CD8-positive, alpha-beta memory T cell (primary cell): ENCODE results near the gene WDTC1. TPM values are rescaled to one million over a fixed set of nuclear protein-coding genes. Genes with fewer than 3 reads are reported as not detected.

Source experiments
- CTCF ChIA-PET: fragments of 350-600 bp; sonication (Branson Sonifier 250); formaldehyde crosslinking; loops from one replicate; lab custom pipeline; 2021; ENCODE audit warnings: antibody characterized with exemption; lab: Charles Lee
- POLR2A ChIA-PET: fragments of 350-600 bp; sonication (Branson Sonifier 250); formaldehyde crosslinking; loops from one replicate; lab custom pipeline; 2021; ENCODE audit warnings: antibody characterized with exemption; lab: Charles Lee
- DNase-seq, 5 donors: peaks; one replicate each; pipeline versions ENCODE4 v3.0.0 to v3.0.0-alpha.2; 2020 to 2022; ENCODE audit warnings: mixed read lengths in 1 of 5
- H3K27ac ChIP-seq: one replicate; pipeline ENCODE4 v1.7.0; 2013; ENCODE audit warnings: low read depth, mild to moderate bottlenecking, low read length, moderate library complexity
- H3K27me3 ChIP-seq: 2 replicates; pipeline ENCODE4 v1.7.0; 2013; ENCODE audit warnings: low read length, mild to moderate bottlenecking; ENCODE audit not compliant: insufficient read depth, poor library complexity, severe bottlenecking
- H3K36me3 ChIP-seq: 2 replicates; pipeline ENCODE4 v1.7.0; 2013; ENCODE audit warnings: mild to moderate bottlenecking, low read length, moderate library complexity; ENCODE audit not compliant: insufficient read depth
- H3K4me1 ChIP-seq: 2 replicates; pipeline ENCODE4 v1.7.0; 2013; ENCODE audit warnings: mild to moderate bottlenecking, low read length, moderate library complexity; ENCODE audit not compliant: insufficient read depth
- H3K4me3 ChIP-seq: 2 replicates; pipeline ENCODE4 v1.7.0; 2013; ENCODE audit warnings: mild to moderate bottlenecking, low read length
- H3K9me3 ChIP-seq: 2 replicates; pipeline ENCODE4 v1.7.0; 2013; ENCODE audit warnings: mild to moderate bottlenecking, low read length
- H3K27ac Mint-ChIP-seq, 8 donors: one replicate each; pipeline ENCODE4 v1.8.0; 2020 to 2021; ENCODE audit warnings: mixed read lengths in 8 of 8, mild to moderate bottlenecking in 6 of 8, inconsistent platforms in 3 of 8, moderate library complexity in 3 of 8
- H3K27me3 Mint-ChIP-seq, 2 donors: one replicate each; pipeline ENCODE4 v1.8.0; 2020 to 2021; ENCODE audit warnings: mixed read lengths in 2 of 2, mild to moderate bottlenecking in 1 of 2, moderate library complexity in 1 of 2
- H3K36me3 Mint-ChIP-seq, 3 donors: one replicate each; pipeline ENCODE4 v1.8.0; 2020 to 2021; ENCODE audit warnings: mixed read lengths in 3 of 3, inconsistent platforms in 1 of 3, mild to moderate bottlenecking in 1 of 3
- H3K4me1 Mint-ChIP-seq, 3 donors: one replicate each; pipeline ENCODE4 v1.8.0; 2020 to 2021; ENCODE audit warnings: mixed read lengths in 3 of 3, inconsistent platforms in 1 of 3, mild to moderate bottlenecking in 1 of 3
- H3K4me3 Mint-ChIP-seq, 7 donors: one replicate each; pipeline ENCODE4 v1.8.0; 2020 to 2021; ENCODE audit warnings: mixed read lengths in 7 of 7, mild to moderate bottlenecking in 6 of 7, moderate library complexity in 4 of 7, inconsistent platforms in 2 of 7
- H3K9me3 Mint-ChIP-seq, 5 donors: one replicate each; pipeline ENCODE4 v1.8.0; 2020 to 2022; ENCODE audit warnings: mixed read lengths in 5 of 5, mild to moderate bottlenecking in 3 of 5, moderate library complexity in 2 of 5, inconsistent platforms in 1 of 5
- polyA plus RNA-seq: library from polyadenylated mRNA; unstranded; fragments of 300-500 nt; fragmentation: Illumina TruSeq; gene quantifications from one replicate; pipeline ENCODE4 v1.2.3, GENCODE V29; 2021
- total RNA-seq, 2 experiments: library from RNA; stranded (reverse); gene quantifications; one replicate each; pipeline ENCODE4 v1.2.3, GENCODE V29; 2021

WDTC1 gene
- total and polyA plus RNA-seq, 3 experiments from 2014 or later, result 8.6 to 22.3 (median 22.2) TPM

DNA sequence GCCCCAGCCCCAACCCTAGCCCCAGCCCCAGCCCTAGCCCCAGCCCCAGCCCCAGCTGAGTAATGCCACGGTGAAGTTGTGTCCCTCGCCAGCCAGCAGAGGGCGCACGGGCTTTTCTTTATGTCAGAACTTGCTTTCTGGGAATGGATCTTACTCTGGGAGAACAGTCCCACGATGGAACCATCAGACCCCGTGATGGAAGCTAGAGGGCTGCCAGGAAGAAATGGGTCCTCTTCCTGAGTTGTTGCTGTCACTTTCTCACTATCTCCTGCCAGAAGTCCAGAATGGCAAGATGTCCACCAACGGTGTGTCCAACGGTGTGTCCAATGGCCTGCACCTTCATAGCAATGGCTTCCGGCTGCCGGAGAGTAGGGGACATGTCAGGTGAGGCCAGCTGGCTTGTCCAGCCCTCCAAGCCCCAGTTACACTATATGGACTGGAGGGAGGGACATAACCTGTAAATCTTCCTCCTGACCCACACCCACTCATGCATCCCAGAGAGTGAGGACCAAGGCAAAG, 62.4 kb downstream of the WDTC1 start:
- no peak overlapping the region for H3K27ac Mint-ChIP-seq
- H3K36me3 ChIP-seq, result peaks cover 22% of the 10 kb centered on the region

DNA sequence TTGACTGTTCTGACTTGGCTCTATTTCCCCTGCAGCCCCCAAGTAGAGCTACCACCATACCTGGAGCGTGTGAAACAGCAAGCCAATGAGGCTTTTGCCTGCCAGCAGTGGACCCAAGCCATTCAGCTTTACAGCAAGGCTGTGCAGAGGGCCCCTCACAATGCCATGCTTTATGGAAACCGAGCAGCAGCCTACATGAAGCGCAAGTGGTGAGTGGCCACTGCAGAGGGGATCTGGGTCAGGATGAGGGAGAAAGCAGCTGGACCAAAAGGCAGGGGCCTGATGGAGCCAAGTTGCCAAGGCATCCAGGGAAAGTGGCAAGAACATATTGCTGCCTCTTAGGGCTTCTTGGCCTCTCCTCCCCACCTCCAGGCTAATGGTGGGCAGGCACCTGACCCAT, 63.5 kb downstream of the WDTC1 start:
- Histone ChIP-seq H3K9me3 (no peaks in the 10 kb centered on the region), H3K4me3 (no peak overlapping the region), H3K27ac (no peak overlapping the region), H3K36me3 (peaks cover 22% of the 10 kb centered on the region), H3K27me3 (no peaks in the 10 kb centered on the region), H3K4me1 (no peaks in the 10 kb centered on the region)
- no peak for DNase-seq
- Mint-ChIP-seq H3K27me3 (no peaks in the 10 kb centered on the region), H3K9me3 (no peaks in the 10 kb centered on the region), H3K4me1 (peaks cover 0 to 6% (median 4%) of the 10 kb centered on the region in 3 donors), H3K4me3 (no peak overlapping the region), H3K36me3 (peaks cover 4 to 90% (median 15%) of the 10 kb centered on the region in 3 donors), H3K27ac (peak overlapping the region in 1 of 8 donors; percentile 19)
- CTCF ChIA-PET, result interaction anchor here (0.6 to 13.6 kb wide), 14 partner anchors 10 to 365 kb away, joined by 3 to 283 read pairs (median 6); partner anchors contain the start of genes CD164L2 and GPR3
- POLR2A ChIA-PET, result interaction anchor here (0.9 kb wide), 1 partner anchor 99 kb away, joined by 3 read pairs; no protein-coding TSS in a partner anchor

More for the DNA sequence above, 62.4 kb downstream of the WDTC1 start:
- Histone ChIP-seq H3K4me1 (no peaks in the 10 kb centered on the region), H3K4me3 (no peak overlapping the region), H3K27me3 (no peaks in the 10 kb centered on the region), H3K9me3 (no peaks in the 10 kb centered on the region), H3K27ac (no peak overlapping the region)
- DNase-seq, result peak; percentile 24 to 75 (median 60)
- no peaks in the 10 kb centered on the region for H3K27me3 Mint-ChIP-seq
- H3K4me1 Mint-ChIP-seq, result peaks cover 0 to 6% (median 4%) of the 10 kb centered on the region in 3 donors
- POLR2A ChIA-PET, result no interaction called here
- no peak overlapping the region for H3K4me3 Mint-ChIP-seq
- CTCF ChIA-PET, result interaction anchor here (0.6 to 13.6 kb wide), 40 partner anchors 8 to 373 kb away, joined by 3 to 283 read pairs (median 4); partner anchors contain the start of genes CD164L2 and GPR3
- no peaks in the 10 kb centered on the region for H3K9me3 Mint-ChIP-seq
- peaks cover 4 to 87% (median 12%) of the 10 kb centered on the region in 3 donors for H3K36me3 Mint-ChIP-seq

GRCh38 chr1:27298632-27299384, 64.4 kb downstream of the WDTC1 start:
- Mint-ChIP-seq H3K36me3 (peaks cover 1 to 93% (median 14%) of the 10 kb centered on the region in 3 donors), H3K4me3 (no peak overlapping the region), H3K27me3 (no peaks in the 10 kb centered on the region), H3K9me3 (no peaks in the 10 kb centered on the region), H3K27ac (no peak overlapping the region), H3K4me1 (peaks cover 0 to 6% (median 4%) of the 10 kb centered on the region in 3 donors)
- no peak for DNase-seq
- H3K4me1 ChIP-seq, result no peaks in the 10 kb centered on the region
- no peak overlapping the region for H3K4me3 ChIP-seq
- ChIA-PET CTCF (interaction anchor here (0.9 to 13.6 kb wide), 14 partner anchors 9 to 364 kb away, joined by 3 to 283 read pairs (median 6); partner anchors contain the start of genes CD164L2 and GPR3), POLR2A (no interaction called here)
- no peak overlapping the region for H3K27ac ChIP-seq
- no peaks in the 10 kb centered on the region for H3K9me3 ChIP-seq
- no peaks in the 10 kb centered on the region for H3K27me3 ChIP-seq
- H3K36me3 ChIP-seq, result peaks cover 22% of the 10 kb centered on the region

- DNase-seq, result no peak
- peaks cover 0 to 6% (median 4%) of the 10 kb centered on the region in 3 donors for H3K4me1 Mint-ChIP-seq
- no peaks in the 10 kb centered on the region for H3K27me3 Mint-ChIP-seq
- no peaks in the 10 kb centered on the region for H3K27me3 ChIP-seq
- H3K36me3 Mint-ChIP-seq, result peaks cover 0 to 93% (median 14%) of the 10 kb centered on the region in 3 donors
- POLR2A ChIA-PET, result interaction anchor here (1.3 to 2.1 kb wide), 2 partner anchors 96 to 98 kb away, joined by 3 to 10 read pairs; no protein-coding TSS in a partner anchor
- no peak overlapping the region for H3K27ac ChIP-seq
- no peak overlapping the region for H3K4me3 Mint-ChIP-seq
- H3K9me3 ChIP-seq, result no peaks in the 10 kb centered on the region
- peak overlapping the region in 2 of 8 donors; percentile 59 to 74 for H3K27ac Mint-ChIP-seq
- no peaks in the 10 kb centered on the region for H3K4me1 ChIP-seq
- H3K9me3 Mint-ChIP-seq, result no peaks in the 10 kb centered on the region
- peaks cover 22% of the 10 kb centered on the region for H3K36me3 ChIP-seq
- CTCF ChIA-PET, result interaction anchor here (0.6 to 13.6 kb wide), 26 partner anchors 14 to 363 kb away, joined by 3 to 283 read pairs (median 5); partner anchors contain the start of genes AHDC1, CD164L2, GPR3 and MAP3K6
- no peak overlapping the region for H3K4me3 ChIP-seq
Measured at GRCh38 chr1:27299385-27300271, 65.2 kb downstream of the WDTC1 start.

GRCh38 chr1:27300341-27301051, 66.1 kb downstream of the WDTC1 start:
- H3K9me3 Mint-ChIP-seq, result no peaks in the 10 kb centered on the region
- ChIA-PET POLR2A (interaction anchor here (1.0 to 2.1 kb wide), 3 partner anchors 57 to 97 kb away, joined by 3 to 10 read pairs (median 3); no protein-coding TSS in a partner anchor), CTCF (interaction anchor here (0.5 to 13.6 kb wide), 33 partner anchors 8 to 362 kb away, joined by 3 to 283 read pairs (median 4); partner anchors contain the start of genes AHDC1, CD164L2, GPR3 and MAP3K6)
- Histone ChIP-seq H3K36me3 (peaks cover 22% of the 10 kb centered on the region), H3K27ac (no peak overlapping the region), H3K27me3 (no peaks in the 10 kb centered on the region), H3K4me3 (no peak overlapping the region), H3K4me1 (no peaks in the 10 kb centered on the region), H3K9me3 (no peaks in the 10 kb centered on the region)
- H3K36me3 Mint-ChIP-seq, result peaks cover 0 to 89% (median 14%) of the 10 kb centered on the region in 3 donors
- no peaks in the 10 kb centered on the region for H3K27me3 Mint-ChIP-seq
- H3K4me1 Mint-ChIP-seq, result peaks cover 0 to 6% (median 4%) of the 10 kb centered on the region in 3 donors
- H3K27ac Mint-ChIP-seq, result peak overlapping the region in 4 of 8 donors; percentile 27 to 74 (median 36)
- no peak overlapping the region for H3K4me3 Mint-ChIP-seq
- DNase-seq, result peak; percentile 64 to 82 (median 72)

- Histone ChIP-seq H3K9me3 (no peaks in the 10 kb centered on the region), H3K36me3 (peaks cover 22% of the 10 kb centered on the region), H3K4me3 (no peak overlapping the region), H3K27ac (no peak overlapping the region), H3K27me3 (no peaks in the 10 kb centered on the region), H3K4me1 (no peaks in the 10 kb centered on the region)
- H3K4me3 Mint-ChIP-seq, result no peak overlapping the region
- H3K4me1 Mint-ChIP-seq, result peaks cover 0 to 5% (median 4%) of the 10 kb centered on the region in 3 donors
- peak overlapping the region in 3 of 8 donors; percentile 22 to 42 (median 29) for H3K27ac Mint-ChIP-seq
- DNase-seq, result no peak
- peaks cover 0 to 89% (median 16%) of the 10 kb centered on the region in 3 donors for H3K36me3 Mint-ChIP-seq
- ChIA-PET CTCF (interaction anchor here (0.6 to 13.6 kb wide), 31 partner anchors 8 to 362 kb away, joined by 3 to 283 read pairs (median 4); partner anchors contain the start of genes CD164L2, GPR3 and MAP3K6), POLR2A (interaction anchor here (0.6 to 2.1 kb wide), 4 partner anchors 56 to 96 kb away, joined by 3 to 10 read pairs (median 3); partner anchors contain the start of gene CD164L2)
- H3K9me3 Mint-ChIP-seq, result no peaks in the 10 kb centered on the region
- H3K27me3 Mint-ChIP-seq, result no peaks in the 10 kb centered on the region
Measured at GRCh38 chr1:27301052-27301422, 66.6 kb downstream of the WDTC1 start.
